Adipose tissue (tissue), 3 donors: Measurements from ENCODE around the gene PTPRE. TPM values are rescaled to one million over a fixed set of nuclear protein-coding genes. Genes with fewer than 3 reads are reported as not detected.
"Not testable (repeated sequence)": the region's sequence is repeated elsewhere in the genome, so short reads cannot be mapped to it uniquely, and the experiment has no call there.

Experiments used
- H3K27ac ChIP-seq: one replicate; pipeline ENCODE4 v1.5.1; 2013; ENCODE audit warnings: low read depth, low read length
- WGBS, 3 donors: extraction: QIAGEN DNeasy Blood & Tissue Kit; methylation state at CpG; one replicate each; pipeline ENCODE4 v1.1.7; 2013; 5-methylcytosine and 5-hydroxymethylcytosine counted together
- polyA plus RNA-seq, 3 donors: library from polyadenylated mRNA; stranded (reverse); fragments of 200-250 nt; gene quantifications; one replicate each; pipeline ENCODE4 v1.2.3, GENCODE V29; 2013
- donor health status: healthy with polysubstance abuse.
- donor health status: Bipolar disorder and iron deficiency.
- donor health status: healthy.

The PTPRE gene
- polyA plus RNA-seq, 3 donors, result 1.4 to 16.9 (median 10.8) TPM

DNA sequence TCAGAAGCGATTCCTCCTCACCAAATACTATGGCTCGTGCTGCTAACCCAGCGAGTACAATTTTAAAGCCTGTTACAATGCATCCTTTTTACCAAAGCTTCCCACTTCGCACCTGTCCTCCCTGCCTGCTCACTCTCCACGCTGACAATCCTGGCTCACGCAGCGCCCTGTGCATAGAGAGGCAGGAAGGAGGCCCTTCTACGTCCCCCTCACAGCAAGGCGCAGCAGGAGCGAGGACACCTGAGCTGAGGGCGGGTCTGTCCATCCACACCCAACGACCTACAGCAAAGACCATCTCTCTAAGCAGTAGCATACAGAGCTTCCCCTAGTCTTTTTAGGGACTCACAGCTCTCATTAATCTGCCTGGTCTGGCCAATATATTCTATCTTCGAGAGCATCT lies 173.3 kb downstream of the PTPRE start:
- 62 to 93% (median 91%) methylated on average over 13 of the region's 13 CpGs for WGBS, 3 donors
- H3K27ac ChIP-seq, result no peak overlapping the region

DNA sequence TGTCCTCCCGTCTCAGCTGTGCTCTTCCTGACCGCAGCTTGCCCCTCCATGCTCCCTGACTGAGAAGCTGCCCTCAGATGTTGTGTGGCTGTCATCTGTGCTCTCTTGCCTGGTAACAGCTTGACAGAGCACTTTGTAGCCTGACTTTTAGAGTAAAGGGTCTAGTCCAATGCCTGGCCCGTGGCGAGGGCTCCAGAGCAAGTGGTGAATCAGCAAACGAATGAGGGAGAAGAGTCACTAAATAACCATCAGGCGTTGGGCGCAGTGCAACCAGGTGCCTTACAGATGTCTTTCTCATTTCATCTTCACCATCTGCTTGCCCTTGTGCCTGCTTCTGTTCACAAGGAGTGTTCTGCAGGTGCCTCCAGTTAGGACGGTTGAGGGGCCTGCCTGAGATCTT lies 173.7 kb downstream of the PTPRE start:
- WGBS, 3 donors, result 74 to 94% (median 93%) methylated on average over 8 of the region's 8 CpGs
- H3K27ac ChIP-seq, result no peak overlapping the region

DNA sequence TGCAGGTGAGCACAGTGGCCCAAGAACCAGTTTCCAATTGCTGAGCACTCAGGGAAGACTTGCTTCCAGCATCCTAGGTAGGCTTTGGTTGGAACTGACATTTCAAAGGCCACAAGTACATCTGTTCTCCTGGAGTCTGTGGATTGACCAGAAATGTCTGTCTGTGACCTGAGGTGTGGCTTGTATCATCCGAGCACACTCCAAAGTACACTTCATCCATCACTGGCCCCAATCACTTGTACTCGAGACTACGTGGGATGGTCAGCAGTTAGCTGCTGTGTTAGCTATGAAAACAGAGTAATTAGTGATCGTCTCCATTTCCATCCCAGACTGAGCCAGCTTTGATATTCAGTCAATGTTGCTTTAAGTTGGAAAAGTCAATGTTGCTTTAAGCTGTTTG lies 174.3 kb downstream of the PTPRE start:
- 58 to 87% (median 84%) methylated on average over 4 of the region's 4 CpGs for WGBS, 3 donors
- H3K27ac ChIP-seq, result no peak overlapping the region

DNA sequence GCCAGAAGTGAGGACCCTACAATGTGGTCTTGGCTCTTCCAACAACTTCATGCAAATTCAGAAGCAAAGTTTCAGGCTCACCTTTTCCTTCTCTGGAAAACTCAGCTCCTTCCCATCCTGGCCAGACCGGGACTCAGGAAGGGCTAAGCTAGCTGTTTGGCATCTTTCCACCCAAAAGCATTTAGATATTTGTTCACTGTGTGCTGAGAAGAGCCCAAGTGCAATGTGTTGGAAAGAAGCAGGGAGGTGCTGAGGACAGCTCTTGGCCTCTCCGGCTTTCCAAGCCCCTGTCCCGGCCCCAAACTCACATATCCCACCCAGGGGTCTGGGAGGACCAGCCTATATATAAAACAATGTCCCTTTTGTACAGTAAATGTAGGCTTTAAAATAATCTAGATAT lies 174.8 kb downstream of the PTPRE start:
- 52 to 61% (median 54%) methylated on average over 3 of the region's 3 CpGs for WGBS, 3 donors
- H3K27ac ChIP-seq, result no peak overlapping the region

DNA sequence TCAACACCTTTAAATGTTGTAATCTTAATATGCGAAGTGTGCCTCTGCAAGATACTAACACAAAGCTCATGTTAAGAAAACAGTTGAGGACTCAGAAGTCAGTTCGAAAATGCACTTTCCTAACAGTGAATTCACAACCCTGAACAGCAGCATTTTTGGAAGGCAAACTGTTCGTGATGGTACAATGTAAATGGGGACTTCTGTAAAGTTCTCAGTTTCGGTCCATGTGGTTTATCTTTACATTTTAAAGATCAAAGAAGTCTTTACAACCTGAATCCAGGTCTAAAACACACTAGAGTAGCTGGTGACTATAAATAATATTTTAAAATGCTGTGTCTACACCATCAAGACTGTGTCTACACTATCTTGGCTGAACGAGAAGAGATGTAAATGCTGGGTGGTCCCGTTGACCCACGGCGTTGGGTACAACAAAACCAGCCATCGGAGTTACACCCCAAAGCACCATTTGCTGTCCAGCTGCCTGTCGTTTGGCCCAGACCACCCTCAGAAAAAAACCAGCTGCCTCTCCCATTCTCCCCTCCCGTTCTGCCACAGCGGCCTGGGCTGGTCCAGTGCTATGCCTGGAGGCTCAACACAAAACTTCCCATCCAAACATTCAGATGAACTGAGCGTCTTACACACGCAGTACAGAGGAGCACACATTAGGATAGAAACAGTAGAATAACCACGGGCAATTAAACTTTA lies 176.4 kb downstream of the PTPRE start:
- WGBS, 3 donors, result 78 to 91% (median 91%) methylated on average over 15 of the region's 15 CpGs
- no peak overlapping the region for H3K27ac ChIP-seq

DNA sequence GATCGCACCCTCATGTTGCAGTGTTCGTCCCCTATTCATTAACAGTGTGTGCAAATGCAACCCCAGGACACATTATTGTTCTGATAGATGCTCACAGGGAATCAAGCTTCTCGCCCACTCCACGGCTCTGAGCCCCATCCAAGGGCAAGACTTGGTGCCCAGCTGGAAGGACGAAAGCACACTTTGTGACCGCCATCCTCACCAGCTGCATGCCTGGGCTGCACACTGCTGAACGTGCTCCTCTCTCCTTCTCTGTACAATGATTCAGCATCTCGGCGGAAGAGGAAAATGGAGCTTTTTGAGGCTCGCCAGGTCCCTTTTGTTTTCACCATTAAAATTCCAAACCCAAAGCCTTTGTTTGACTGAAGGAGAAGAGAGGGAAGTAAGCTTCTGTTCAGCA lies 177.5 kb downstream of the PTPRE start:
- 74 to 90% (median 88%) methylated on average over 10 of the region's 10 CpGs for WGBS, 3 donors

DNA sequence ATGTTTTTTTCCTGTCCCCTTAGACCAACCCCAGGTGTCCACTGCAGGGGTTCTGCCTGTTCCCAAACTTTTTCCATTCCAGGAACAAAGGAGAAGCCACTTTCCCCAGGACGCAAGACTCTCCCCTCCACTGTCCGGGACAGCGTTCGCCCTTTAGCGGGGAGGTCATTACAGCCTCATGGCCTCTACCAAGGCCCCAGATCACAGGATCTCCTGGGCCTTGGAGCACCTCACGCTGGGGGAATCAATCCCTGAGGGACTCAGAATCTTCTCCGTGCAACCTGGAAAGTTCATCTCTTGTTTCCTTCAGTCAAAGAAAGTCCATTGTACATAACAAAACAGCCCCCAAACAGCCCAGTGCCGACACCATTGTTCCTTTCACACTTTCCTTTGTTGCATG lies 178.1 kb downstream of the PTPRE start:
- 86 to 95% (median 95%) methylated on average over 8 of the region's 8 CpGs for WGBS, 3 donors
- H3K27ac ChIP-seq, result no peak overlapping the region

More for the DNA sequence above, 177.5 kb downstream of the PTPRE start:
- H3K27ac ChIP-seq, result no peak overlapping the region

DNA sequence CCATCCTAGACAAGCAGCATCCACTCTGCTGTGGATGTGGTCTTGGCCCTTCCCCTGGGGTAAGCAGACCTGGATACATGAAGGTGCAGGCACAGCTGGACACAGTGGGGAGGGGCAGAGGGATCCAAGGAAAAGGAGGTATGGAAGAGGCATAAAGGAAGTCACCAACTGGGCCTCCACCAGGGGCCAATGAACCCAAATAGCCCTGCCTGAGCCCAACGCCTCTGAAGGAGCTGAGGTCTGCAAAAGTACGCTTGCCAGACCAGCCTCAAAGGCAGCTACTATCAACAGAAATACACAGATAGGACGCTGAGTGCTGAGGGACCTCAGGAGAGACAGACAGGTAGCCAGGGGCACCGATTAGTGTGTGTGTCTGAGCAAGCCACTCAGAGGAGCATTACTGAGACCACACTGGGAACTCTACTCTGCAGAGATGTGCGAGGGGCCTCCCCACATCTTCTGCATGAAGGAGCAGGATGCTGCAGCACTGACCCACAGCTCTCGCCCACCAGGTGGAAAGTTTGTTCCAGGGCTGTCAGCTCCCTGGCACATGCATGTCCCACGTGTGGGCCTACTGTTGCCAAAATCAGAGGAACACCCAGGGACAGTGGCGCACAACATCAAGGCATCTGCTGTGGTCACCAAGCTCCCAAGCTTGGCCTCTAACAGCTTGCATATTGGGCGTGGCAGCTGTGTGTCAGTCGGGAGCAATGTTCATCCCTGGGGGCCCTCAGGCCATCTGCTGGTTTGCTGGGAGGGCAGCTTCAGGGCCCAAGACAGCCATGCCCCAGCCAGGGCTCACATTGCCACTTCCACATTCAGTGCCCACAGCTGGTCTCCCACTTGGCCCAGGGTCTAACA lies 179.3 kb downstream of the PTPRE start:
- no peak overlapping the region for H3K27ac ChIP-seq
- 79 to 82% (median 79%) methylated on average over 10 of the region's 10 CpGs for WGBS, 3 donors

DNA sequence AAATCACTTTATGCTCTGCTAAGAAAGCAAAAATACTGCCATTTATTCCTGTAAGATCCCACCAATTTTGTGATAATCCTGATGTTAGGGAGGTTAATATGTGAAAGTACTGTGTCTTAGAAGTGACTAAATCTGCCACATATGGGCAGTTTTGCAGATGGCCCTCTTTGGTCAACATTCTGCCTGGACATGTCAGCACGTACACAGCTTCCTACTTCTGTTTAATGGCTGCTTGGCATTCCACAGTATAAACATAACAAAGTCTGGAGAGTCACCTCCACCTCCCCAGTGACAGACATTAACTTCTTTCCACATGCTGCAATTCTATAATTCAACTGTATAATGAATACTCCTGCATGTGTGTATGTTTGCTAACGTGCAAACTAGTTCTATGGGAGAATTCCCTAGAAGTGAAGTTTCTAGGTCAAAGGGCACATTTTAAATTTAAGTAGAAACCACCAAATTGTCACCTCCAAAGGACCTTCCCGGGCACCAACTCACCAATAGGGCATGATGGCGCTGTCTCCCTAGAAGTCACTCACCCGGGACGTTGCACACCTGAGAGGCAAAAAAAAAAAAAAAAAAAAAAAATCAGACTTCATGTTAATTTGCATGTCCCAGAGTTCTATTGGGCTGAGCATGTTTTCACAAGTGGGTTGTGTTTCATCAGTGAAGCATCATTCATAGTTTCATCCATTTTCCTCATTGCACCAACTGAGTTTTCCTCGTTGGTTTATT lies 180.4 kb downstream of the PTPRE start:
- H3K27ac ChIP-seq, result no peak overlapping the region
- 74 to 83% (median 78%) methylated on average over 7 of the region's 7 CpGs for WGBS, 3 donors

DNA sequence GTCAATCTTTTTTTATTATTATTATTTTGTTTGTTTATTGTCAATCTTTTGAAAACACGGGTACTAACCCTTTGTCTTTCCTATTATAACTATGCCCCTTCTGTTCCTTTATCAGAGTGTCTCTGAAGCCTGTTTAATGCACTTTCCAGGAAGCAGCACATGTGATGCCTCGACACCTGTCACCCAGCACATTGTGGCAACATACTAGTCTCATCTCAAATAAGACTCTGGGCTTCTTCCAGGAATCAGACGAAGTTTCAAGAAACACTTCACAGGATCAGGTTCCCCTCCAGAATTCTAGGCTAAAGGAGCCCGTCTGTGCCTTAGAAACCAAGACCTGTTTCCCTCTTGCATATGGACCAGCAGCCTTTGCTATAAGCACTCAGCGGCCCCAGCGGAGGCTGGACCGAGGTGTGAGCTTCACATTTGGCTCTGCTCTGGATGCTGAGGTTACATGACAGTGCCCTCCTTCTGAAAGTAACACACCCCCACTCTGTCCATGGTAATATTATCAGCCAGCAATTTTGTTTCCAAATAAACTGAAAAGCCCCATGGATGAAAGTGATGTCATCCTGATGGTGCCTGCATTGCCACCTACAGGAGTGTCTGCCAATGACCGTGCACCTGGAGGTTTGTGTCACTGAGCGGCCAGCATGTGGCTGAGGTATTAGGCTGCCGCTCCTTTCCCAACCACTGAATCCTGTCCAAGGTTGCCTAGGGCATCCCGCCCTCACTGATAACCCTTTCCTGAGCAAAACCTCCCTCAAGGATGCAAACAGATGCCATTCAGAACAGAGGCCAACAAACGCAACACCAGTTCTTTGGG lies 181.2 kb downstream of the PTPRE start:
- WGBS, 3 donors, result 46 to 66% (median 61%) methylated on average over 12 of the region's 12 CpGs
- no peak overlapping the region for H3K27ac ChIP-seq

DNA sequence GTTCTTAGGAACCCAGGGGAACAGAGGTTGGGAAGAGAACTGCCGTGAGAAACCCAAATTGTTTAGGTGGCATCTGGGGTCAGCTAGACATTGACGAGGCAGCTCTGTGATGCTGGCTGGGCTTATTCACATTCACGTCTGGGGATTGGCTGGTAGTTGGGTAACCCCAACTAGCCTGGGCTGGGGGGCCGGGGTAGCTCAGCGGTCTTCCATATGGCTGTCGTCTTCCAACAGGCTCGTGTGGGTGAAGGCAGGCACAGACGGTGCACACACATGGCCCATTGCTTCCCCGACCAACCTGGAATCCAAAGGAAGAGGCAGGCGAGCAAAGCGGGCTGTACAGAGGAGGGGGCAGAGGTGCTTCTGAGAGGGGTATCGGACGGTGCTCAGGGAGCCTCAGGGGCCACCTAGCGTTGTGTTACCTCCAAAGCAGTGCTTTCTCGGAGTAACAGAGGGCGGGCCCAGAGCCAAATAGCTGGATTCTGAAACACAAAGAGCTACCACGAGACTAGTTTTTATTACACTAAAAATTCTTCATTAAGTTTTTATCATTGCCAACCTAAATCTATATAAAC lies 184.8 kb downstream of the PTPRE start:
- no peak overlapping the region for H3K27ac ChIP-seq
- WGBS, 3 donors, result 65 to 80% (median 79%) methylated on average over 17 of the region's 17 CpGs

DNA sequence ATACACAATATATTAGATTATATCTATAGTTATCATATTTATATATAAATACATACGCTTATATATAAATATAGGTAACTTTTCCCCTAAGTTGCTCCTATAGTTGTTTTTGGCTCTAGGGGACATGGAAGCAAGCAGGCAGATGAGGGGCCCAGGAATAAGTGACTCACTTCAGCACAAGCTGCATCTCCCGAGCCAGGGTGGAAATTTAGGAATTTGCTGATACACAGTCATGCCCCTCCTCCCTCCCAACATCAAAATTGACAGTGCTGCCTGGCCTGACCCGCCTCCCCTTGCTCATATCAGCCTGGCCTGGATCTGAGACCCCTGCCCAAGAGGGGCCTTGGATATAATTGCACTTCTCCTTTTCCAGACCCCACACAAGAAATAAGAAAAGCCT lies 185.6 kb downstream of the PTPRE start:
- WGBS, 3 donors, result 82 to 89% (median 88%) methylated on average over 3 of the region's 3 CpGs
- no peak overlapping the region for H3K27ac ChIP-seq

DNA sequence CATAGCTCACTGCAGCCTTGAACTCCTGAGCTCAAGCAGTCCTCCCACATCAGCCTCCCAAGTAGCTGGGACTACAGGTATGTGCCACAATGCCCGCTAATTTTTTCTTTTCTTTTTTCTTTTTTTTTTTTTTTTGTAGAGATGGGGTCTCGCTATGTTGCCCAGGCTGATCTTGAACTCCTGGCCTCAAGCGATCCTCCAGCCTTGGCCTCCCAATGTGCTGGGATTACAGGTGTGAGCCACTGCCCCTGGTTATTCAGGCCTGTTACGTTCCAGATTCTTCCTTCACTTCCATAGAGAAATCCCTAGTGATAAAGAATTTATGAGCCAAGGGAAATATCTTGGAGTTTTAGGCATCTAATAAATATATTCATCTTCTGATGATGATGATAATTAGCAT lies 187.7 kb downstream of the PTPRE start:
- H3K27ac ChIP-seq, result not testable (repeated sequence)
- WGBS, 3 donors, result 98 to 99% (median 98%) methylated on average over 4 of the region's 4 CpGs

DNA sequence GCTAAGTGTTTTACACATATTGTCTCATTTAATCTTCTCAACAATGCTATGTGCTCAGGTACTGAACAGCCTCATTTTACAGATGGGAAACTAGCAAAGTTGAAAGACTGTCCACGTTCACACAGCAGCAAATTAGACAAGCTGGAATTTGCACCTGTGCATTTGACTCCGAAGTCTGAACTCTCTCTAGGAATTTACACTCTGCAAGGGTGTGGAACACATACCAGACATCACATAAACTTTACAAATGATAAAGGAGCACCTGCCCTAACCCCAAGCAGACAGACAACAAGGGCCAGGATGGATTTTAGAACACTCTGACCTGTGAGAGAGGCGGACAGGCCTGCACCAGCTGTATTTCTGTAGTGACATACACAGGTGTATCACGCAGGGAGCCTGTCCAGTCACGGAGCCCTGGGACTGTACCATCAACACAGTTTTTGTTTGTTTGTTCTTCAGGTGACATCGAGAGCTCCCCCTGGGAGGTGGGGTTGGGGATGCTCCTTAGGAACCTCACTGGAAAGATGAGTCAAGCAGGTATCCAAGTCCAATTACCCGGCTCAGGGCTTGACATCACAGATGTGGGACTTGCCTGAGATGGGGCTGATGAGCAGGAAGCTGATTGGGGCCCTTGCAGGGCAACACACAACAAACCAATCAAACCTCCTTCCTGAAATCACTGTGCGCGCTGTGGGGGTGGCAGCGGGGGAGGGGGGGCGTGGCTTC lies 188.3 kb downstream of the PTPRE start:
- H3K27ac ChIP-seq, result no peak overlapping the region
- 78 to 84% (median 78%) methylated on average over 11 of the region's 11 CpGs for WGBS, 3 donors

DNA sequence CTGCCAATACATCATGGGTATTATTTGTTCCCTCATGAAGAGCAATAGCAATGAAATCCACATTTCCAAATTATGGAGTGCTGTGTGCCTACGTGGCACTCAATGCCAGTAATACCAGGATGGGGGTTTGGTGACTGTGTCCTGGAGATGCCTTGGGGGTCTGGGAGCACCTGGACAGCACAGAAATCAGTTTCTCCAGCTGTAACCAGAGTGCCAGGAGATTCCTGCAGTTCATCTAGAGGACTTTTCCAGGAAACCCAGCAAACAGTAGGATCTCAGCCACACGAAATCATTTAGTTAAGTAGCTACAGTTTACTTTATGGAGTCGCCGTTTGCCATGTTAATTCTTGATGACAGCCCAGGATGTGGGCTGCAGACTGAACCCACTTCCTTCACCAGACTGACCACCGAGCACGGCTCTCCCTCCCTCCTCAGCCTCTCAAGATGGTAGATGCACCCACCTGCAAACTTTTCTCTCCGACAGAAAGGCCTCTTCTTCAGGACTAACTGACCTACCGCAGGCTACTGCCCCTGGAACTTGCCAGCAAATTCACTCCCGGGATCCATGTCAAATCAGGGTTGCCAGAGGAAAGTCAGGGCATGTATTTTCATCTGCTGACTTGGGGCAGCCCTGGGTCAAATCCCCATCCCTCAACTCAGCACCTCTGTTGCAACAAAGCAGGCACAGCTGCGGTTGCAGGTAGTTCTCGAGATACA lies 189.0 kb downstream of the PTPRE start:
- H3K27ac ChIP-seq, result no peak overlapping the region
- 72 to 92% (median 74%) methylated on average over 11 of the region's 11 CpGs for WGBS, 3 donors

DNA sequence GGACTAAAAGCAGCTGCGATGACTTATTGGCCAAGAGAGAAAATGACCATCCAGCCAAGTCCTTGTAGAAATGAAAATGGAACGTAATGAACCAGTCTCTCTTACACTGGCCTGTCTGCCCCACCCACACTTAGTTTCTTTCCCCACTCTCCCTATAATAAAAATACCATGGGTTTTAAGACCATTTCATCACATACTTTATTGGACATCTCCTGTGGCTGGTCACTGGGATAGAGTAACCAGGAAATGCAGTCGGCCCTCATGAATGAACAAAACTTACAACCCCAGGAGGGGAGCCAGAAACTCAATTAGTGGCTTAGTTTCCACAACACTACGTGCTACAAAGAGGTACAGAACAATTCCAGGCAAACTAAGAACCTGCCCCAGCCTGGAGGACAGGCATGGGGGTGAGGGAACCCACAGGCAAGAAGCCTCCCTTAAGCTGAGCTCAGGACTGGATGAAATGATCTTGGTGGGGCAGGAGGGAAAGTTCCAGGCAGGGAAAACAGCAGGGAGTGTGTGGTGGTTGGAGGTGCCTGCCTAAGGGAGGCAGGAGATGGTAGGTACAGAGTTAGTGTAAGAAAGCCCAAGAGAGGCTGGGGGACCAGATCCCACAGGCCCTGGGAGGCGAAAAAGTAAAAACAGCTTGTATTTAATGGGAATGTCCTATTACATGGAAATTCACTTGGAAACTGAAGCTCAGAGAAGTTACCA lies 189.7 kb downstream of the PTPRE start:
- WGBS, 3 donors, result 71 to 95% (median 87%) methylated on average over 5 of the region's 5 CpGs
- H3K27ac ChIP-seq, result no peak overlapping the region
